ENCODE results near the gene DENND4A. TPM values are rescaled to one million over a fixed set of nuclear protein-coding genes. Genes with fewer than 3 reads are reported as not detected.

Gene DENND4A
- total RNA-seq, 1 experiment from 2014 or later = 6.2 TPM

DNA sequence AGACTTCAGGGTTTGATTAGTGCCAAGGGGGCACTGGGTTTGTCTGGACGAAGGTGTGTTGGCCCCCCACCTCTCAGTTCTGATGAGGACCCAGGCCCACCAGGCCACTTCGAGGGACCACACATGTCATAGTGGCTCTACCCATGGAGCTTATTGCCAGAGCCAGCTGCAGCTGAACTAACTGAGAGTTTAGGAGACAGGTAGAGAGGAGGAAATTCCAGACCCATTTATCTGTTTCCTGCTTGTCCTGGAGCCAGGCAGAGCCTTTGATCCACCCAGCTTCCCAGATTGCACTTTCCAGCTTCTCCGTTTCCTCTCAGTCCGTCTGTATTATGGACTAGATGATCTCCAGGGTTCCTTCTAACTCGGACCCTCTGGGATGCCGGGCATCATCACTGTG, 149.5 kb downstream of the DENND4A start:
- no peak for TF ChIP-seq CTCF (conservative IDR thresholded peaks at IDR 0.05; ENCODE audit: low read depth, low read length)
- TF ChIP-seq EZH2phosphoT487 (IDR thresholded peaks at IDR 0.05; ENCODE audit: borderline replicate concordance, low read length) = no peak
- no peak for TF ChIP-seq EZH2 (IDR thresholded peaks at IDR 0.05; ENCODE audit: low read length, unreplicated experiment)
- Histone ChIP-seq H3K9me2 (replicated peaks; ENCODE audit: low read length) (no peaks in the 10 kb centered on the region), H3K9me3 (ENCODE audit: low read length) (no peaks in the 10 kb centered on the region), H3K27ac (ENCODE audit: low read length) (no peak overlapping the region), H3K9ac (ENCODE audit: low read length) (no peak overlapping the region), H3K4me1 (ENCODE audit: insufficient read depth, low read length) (no peaks in the 10 kb centered on the region), H3K79me2 (ENCODE audit: low read length) (no peaks in the 10 kb centered on the region), H4K20me1 (ENCODE audit: low read length) (no peaks in the 10 kb centered on the region), H3K36me3 (ENCODE audit: low read depth, low read length) (no peaks in the 10 kb centered on the region), H3K27me3 (ENCODE audit: low read length) (no peaks in the 10 kb centered on the region), H3K4me2 (ENCODE audit: low read length) (no peak overlapping the region), H2AFZ (ENCODE audit: low read length) (no peak overlapping the region), H3K4me3 (ENCODE audit: low read length) (no peak overlapping the region), H3F3A (ENCODE audit: low read length, unreplicated experiment) (no peaks in the 10 kb centered on the region)
- DNase-seq (no peak), ATAC-seq (peak; percentile 44; the same call in 1 of the 2 replicates)
- CTCF ChIA-PET = interaction anchor here (0.6 kb wide), 1 partner anchor 195 kb away, joined by 4 read pairs; no protein-coding TSS in a partner anchor
- no TSS peak for BruUV-seq (replicated peaks)
- POLR2A ChIA-PET (ENCODE audit: unreplicated experiment) = interaction anchor here (0.6 kb wide), 1 partner anchor 177 kb away, joined by 3 read pairs; no protein-coding TSS in a partner anchor
- intact Hi-C loops (cut with micrococcal nuclease) = no loop called here

GRCh38 chr15:65641768-65642475, 150.2 kb downstream of the DENND4A start:
- Histone ChIP-seq H3K27ac (ENCODE audit: low read length) (no peak overlapping the region), H3K4me1 (ENCODE audit: insufficient read depth, low read length) (no peaks in the 10 kb centered on the region), H3K27me3 (ENCODE audit: low read length) (no peaks in the 10 kb centered on the region), H3F3A (ENCODE audit: low read length, unreplicated experiment) (no peaks in the 10 kb centered on the region), H4K20me1 (ENCODE audit: low read length) (no peaks in the 10 kb centered on the region), H3K4me2 (ENCODE audit: low read length) (no peak overlapping the region), H3K79me2 (ENCODE audit: low read length) (no peaks in the 10 kb centered on the region), H3K9me2 (replicated peaks; ENCODE audit: low read length) (no peaks in the 10 kb centered on the region), H3K9ac (ENCODE audit: low read length) (no peak overlapping the region), H2AFZ (ENCODE audit: low read length) (no peak overlapping the region), H3K36me3 (ENCODE audit: low read depth, low read length) (no peaks in the 10 kb centered on the region), H3K9me3 (ENCODE audit: low read length) (no peaks in the 10 kb centered on the region), H3K4me3 (ENCODE audit: low read length) (no peak overlapping the region)
- intact Hi-C loops (cut with micrococcal nuclease) = no loop called here
- DNase-seq = no peak
- no peak for ATAC-seq
- BruUV-seq (replicated peaks) = no TSS peak
- ChIA-PET CTCF (no interaction called here), POLR2A (ENCODE audit: unreplicated experiment) (interaction anchor here (0.5 to 0.7 kb wide), 4 partner anchors 43 to 324 kb away, joined by 3 to 8 read pairs (median 4); no protein-coding TSS in a partner anchor)
- TF ChIP-seq EZH2phosphoT487 (IDR thresholded peaks at IDR 0.05; ENCODE audit: borderline replicate concordance, low read length) (no peak), CTCF (conservative IDR thresholded peaks at IDR 0.05; ENCODE audit: low read depth, low read length) (no peak), EZH2 (IDR thresholded peaks at IDR 0.05; ENCODE audit: low read length, unreplicated experiment) (no peak)

GRCh38 chr15:65639509-65639908, 152.6 kb downstream of the DENND4A start:
- Histone ChIP-seq H3K4me1 (ENCODE audit: insufficient read depth, low read length) (no peaks in the 10 kb centered on the region; the same call in 1 of the 2 replicates), H4K20me1 (ENCODE audit: low read length) (no peaks in the 10 kb centered on the region), H3K9me3 (ENCODE audit: low read length) (no peaks in the 10 kb centered on the region), H2AFZ (ENCODE audit: low read length) (no peak overlapping the region), H3K9me2 (replicated peaks; ENCODE audit: low read length) (no peaks in the 10 kb centered on the region), H3K79me2 (ENCODE audit: low read length) (no peaks in the 10 kb centered on the region), H3K9ac (ENCODE audit: low read length) (no peak overlapping the region), H3K4me3 (ENCODE audit: low read length) (no peak overlapping the region), H3K4me2 (ENCODE audit: low read length) (no peak overlapping the region), H3K36me3 (ENCODE audit: low read depth, low read length) (no peaks in the 10 kb centered on the region), H3K27me3 (ENCODE audit: low read length) (no peaks in the 10 kb centered on the region), H3K27ac (ENCODE audit: low read length) (no peak overlapping the region), H3F3A (ENCODE audit: low read length, unreplicated experiment) (no peaks in the 10 kb centered on the region)
- intact Hi-C loops (cut with micrococcal nuclease) = no loop called here
- no TSS peak for BruUV-seq (replicated peaks)
- CTCF ChIA-PET = no interaction called here
- DNase-seq (no peak), ATAC-seq (no peak)
- POLR2A ChIA-PET (ENCODE audit: unreplicated experiment) = no interaction called here
- no peak for TF ChIP-seq EZH2phosphoT487 (IDR thresholded peaks at IDR 0.05; ENCODE audit: borderline replicate concordance, low read length)
- TF ChIP-seq EZH2 (IDR thresholded peaks at IDR 0.05; ENCODE audit: low read length, unreplicated experiment) = no peak
- TF ChIP-seq CTCF (conservative IDR thresholded peaks at IDR 0.05; ENCODE audit: low read depth, low read length) = no peak
